ENCODE results near the gene C1orf105.

Gene C1orf105

GRCh38 chr1:172514108-172514507, 93.6 kb downstream of the C1orf105 start:
- in situ Hi-C loops (cut with HindIII; ENCODE audit: low pct_ligation_motif_present, low sequenced_read_pairs) = no loop called here
- Histone ChIP-seq H3K36me3 (replicated peaks) (no peaks in the 10 kb centered on the region), H3K27me3 (replicated peaks) (no peaks in the 10 kb centered on the region), H3K4me3 (ENCODE audit: low read depth, low read length) (no peak overlapping the region), H3K27ac (no peak overlapping the region)
- TF ChIP-seq, protein P1, sequence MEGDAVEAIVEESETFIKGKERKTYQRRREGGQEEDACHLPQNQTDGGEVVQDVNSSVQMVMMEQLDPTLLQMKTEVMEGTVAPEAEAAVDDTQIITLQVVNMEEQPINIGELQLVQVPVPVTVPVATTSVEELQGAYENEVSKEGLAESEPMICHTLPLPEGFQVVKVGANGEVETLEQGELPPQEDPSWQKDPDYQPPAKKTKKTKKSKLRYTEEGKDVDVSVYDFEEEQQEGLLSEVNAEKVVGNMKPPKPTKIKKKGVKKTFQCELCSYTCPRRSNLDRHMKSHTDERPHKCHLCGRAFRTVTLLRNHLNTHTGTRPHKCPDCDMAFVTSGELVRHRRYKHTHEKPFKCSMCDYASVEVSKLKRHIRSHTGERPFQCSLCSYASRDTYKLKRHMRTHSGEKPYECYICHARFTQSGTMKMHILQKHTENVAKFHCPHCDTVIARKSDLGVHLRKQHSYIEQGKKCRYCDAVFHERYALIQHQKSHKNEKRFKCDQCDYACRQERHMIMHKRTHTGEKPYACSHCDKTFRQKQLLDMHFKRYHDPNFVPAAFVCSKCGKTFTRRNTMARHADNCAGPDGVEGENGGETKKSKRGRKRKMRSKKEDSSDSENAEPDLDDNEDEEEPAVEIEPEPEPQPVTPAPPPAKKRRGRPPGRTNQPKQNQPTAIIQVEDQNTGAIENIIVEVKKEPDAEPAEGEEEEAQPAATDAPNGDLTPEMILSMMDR (IDR thresholded peaks at IDR 0.05; ENCODE audit: low read depth, low read length, missing control alignments) = no peak
- no peak for DNase-seq

GRCh38 chr1:172515436-172515835, 95.0 kb downstream of the C1orf105 start:
- TF ChIP-seq, protein P1 (IDR thresholded peaks at IDR 0.05; ENCODE audit: low read depth, low read length, missing control alignments) = no peak
- Histone ChIP-seq H3K36me3 (replicated peaks) (no peaks in the 10 kb centered on the region), H3K27me3 (replicated peaks) (no peaks in the 10 kb centered on the region), H3K27ac (no peak overlapping the region), H3K4me3 (ENCODE audit: low read depth, low read length) (no peak overlapping the region)
- in situ Hi-C loops (cut with HindIII; ENCODE audit: low pct_ligation_motif_present, low sequenced_read_pairs) = no loop called here
- DNase-seq = no peak

GRCh38 chr1:172515927-172516326, 95.4 kb downstream of the C1orf105 start:
- no peak for DNase-seq
- TF ChIP-seq, protein P1 (IDR thresholded peaks at IDR 0.05; ENCODE audit: low read depth, low read length, missing control alignments) = no peak

GRCh38 chr1:172517081-172517480, 96.6 kb downstream of the C1orf105 start:
- H3K27ac ChIP-seq = no peak overlapping the region
- H3K27me3 ChIP-seq (replicated peaks) = no peaks in the 10 kb centered on the region
- no peak for DNase-seq
- no peaks in the 10 kb centered on the region for H3K36me3 ChIP-seq (replicated peaks)
- in situ Hi-C loops (cut with HindIII; ENCODE audit: low pct_ligation_motif_present, low sequenced_read_pairs) = no loop called here
- TF ChIP-seq, protein P1 (IDR thresholded peaks at IDR 0.05; ENCODE audit: low read depth, low read length, missing control alignments) = no peak
- H3K4me3 ChIP-seq (ENCODE audit: low read depth, low read length) = no peak overlapping the region

More at GRCh38 chr1:172515927-172516326, 95.4 kb downstream of the C1orf105 start:
- H3K27ac ChIP-seq = no peak overlapping the region
- no peaks in the 10 kb centered on the region for H3K36me3 ChIP-seq (replicated peaks)
- H3K4me3 ChIP-seq (ENCODE audit: low read depth, low read length) = no peak overlapping the region
- no peaks in the 10 kb centered on the region for H3K27me3 ChIP-seq (replicated peaks)
- in situ Hi-C loops (cut with HindIII; ENCODE audit: low pct_ligation_motif_present, low sequenced_read_pairs) = no loop called here

DNA sequence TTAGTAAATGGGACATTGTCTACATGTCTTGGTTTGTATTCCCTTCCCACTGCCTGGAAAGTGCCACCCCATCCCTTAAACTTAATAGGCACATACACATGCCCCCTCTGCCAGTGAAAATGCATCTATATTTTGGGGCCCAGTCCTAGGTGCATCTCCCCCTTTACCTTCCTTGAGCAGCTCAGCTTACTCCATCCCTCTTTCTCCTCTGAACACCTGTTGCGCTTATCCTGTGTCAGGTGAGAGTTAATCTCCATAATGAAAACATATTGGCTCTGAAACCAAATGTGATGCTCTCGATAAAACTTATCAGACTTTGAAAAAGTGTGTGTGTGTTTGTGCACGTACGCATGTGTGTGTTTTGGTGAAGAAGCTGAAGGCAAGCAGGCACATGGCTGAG, 97.1 kb downstream of the C1orf105 start:
- in situ Hi-C loops (cut with HindIII; ENCODE audit: low pct_ligation_motif_present, low sequenced_read_pairs) = no loop called here
- no peak for DNase-seq

More for the DNA sequence above, 97.1 kb downstream of the C1orf105 start:
- Histone ChIP-seq H3K27ac (no peak overlapping the region), H3K36me3 (replicated peaks) (no peaks in the 10 kb centered on the region), H3K27me3 (replicated peaks) (no peaks in the 10 kb centered on the region), H3K4me3 (ENCODE audit: low read depth, low read length) (no peak overlapping the region)
- TF ChIP-seq, protein P1 (IDR thresholded peaks at IDR 0.05; ENCODE audit: low read depth, low read length, missing control alignments) = no peak

Measured in brain microvascular endothelial cell (primary cell).